G401.6 (cell line): Measurements from ENCODE around the gene LENG9.
"Not testable (repeated sequence)": the region's sequence is repeated elsewhere in the genome, so short reads cannot be mapped to it uniquely, and the experiment has no call there.

Source experiments
- FAIRE-seq: peaks from 2 replicates; lab custom pipeline; 2012; peaks lifted over from hg19 to GRCh38; lab: Jason Lieb, UNC

LENG9 gene

DNA sequence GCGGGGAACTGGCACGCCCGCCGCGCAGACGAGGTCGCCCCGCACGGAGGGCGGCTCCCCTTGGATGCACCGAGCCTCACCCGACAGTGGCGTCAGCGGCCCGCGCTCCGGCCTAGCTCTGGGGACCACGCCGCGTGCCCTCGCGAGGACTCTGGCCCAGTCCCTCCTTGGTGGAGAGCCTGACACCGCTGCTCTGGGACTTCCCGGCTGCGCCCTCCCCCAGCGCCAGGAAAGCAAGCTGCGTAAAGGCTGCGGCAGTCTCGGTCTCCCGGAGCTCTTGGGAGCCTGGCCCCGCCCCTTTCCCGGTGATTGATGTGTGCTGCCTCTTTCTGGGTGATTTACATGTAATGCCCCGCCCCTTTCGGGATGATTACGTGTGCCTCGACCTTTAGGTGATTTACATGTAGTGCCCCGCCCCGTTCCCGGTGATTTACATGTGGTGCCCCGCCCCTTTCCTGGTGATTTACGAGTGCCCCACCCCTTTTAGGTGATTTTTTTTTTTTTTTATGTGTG lies at the start of gene LENG9:
TSS of gene LENG9 (minus strand) at position 248 of the 513 bp plus-strand sequence. CDS start 252 bp downstream, outside the sequence.
- FAIRE-seq: peak; percentile 100

DNA sequence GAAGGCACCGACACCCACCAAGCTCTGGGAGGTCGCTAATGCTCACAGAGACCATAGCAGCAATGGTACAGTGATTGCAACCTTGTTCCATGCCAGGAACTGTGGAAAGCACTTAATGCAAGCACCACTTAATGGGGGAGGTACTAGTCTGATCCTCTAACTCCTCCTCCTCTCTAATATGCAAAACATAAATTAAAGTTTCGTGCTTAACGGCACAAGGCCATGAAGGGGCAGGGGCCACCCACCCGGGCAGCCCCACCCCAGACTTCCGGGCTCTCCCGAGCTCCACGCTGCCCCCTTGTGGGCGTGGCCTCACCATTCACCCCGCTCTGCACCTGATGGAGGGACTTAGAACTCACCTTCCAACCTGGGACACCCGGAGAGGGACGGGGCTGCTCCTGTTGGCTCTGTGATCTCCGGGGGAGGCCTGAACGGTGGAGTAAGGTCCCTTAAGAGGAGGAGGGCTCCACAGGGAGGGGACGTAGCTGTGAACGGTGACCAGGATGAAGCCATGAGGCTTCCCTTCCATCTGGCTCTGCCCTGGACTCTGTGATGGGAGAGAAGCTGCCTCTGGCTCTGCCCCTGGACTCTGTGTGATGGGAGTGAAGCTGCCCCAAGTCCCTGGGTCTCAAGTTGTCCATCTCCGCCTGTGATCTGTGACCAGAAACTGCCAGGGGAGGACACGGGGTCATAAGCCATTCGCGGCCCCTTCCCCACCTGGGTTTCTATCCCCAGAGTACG lies 45.8 kb upstream of the LENG9 start:
- FAIRE-seq: peak; percentile 19

DNA sequence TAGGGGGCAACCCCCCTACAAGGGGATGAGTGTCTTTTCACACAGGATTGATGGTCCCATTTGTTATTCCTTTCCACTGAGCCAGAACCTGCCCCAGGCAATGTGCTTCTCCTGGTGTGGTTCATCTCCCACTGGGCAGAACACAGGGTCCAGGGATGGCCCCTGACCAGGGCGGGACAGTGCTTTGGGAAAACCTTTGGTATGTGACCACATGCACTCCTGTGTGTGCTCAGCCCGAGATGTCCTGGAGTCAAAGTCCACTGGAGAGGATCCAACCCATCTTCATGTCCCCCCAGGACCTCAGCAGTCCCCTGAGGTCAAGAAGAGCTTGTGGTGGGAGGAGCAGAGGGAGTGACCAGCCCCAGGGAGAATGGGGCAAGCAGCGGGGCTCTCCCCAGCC lies 44.9 kb upstream of the LENG9 start:
- FAIRE-seq: not testable (repeated sequence)

DNA sequence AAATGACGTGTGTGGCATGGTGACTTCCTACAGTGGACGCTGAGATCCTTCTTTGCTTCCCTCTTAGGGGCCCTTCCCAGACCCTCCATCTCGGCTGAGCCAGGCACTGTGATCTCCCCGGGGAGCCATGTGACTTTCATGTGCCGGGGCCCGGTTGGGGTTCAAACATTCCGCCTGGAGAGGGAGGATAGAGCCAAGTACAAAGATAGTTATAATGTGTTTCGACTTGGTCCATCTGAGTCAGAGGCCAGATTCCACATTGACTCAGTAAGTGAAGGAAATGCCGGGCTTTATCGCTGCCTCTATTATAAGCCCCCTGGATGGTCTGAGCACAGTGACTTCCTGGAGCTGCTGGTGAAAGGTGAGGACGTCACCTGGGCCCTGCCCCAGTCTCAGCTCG lies 44.2 kb upstream of the LENG9 start:
- FAIRE-seq: no peak

DNA sequence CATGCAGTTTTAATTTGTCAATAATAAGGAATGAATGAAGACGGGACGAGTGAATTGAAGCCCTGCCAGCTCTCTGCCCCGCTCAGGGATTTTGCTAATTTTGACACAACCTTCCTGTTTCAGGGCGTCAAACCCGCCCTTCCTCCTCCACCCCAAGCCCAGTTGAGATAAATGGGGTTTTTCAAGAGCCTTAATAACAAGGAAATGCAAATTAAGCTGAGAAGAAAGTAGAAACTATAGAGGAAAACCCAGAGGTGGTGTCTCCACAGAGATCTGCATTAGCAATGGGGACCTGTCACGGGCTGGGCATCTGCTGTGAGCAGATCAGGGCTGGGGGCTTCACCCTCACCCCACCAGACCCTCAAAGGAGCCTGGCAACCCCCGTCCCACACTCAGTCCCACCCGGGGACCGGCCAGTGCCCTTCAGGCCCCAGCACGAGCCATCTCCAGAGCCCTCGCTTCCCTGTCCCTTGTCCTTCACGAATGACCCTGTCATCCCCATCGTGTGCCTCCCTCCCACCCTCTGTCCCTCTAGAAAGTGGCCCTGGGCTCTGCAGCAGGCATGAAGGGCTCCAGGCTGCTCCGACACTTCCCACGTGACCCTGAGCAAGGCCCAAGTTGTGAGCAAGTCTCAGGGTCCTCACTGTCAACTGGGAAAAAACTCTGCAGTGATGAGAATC lies 43.6 kb upstream of the LENG9 start:
- FAIRE-seq: not testable (repeated sequence)

DNA sequence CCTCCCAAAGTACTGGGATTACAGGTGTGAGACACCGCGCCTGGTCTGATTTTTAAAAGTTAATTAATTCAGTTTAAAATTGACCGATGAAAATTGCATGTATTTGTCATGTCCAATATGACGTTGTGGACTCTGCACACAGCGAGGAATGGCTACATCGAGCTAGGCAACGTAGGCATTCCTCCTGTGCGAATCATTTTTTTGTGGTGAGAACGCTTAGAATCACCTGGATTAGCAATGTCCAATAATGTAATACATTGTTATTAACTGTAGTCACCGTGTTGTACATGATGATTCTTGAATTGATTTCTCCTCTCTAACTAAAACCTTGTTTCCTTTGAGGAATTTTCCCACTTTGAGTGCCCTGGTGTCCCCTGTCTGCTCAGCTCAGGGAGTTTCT lies 42.5 kb upstream of the LENG9 start:
- FAIRE-seq: no peak

DNA sequence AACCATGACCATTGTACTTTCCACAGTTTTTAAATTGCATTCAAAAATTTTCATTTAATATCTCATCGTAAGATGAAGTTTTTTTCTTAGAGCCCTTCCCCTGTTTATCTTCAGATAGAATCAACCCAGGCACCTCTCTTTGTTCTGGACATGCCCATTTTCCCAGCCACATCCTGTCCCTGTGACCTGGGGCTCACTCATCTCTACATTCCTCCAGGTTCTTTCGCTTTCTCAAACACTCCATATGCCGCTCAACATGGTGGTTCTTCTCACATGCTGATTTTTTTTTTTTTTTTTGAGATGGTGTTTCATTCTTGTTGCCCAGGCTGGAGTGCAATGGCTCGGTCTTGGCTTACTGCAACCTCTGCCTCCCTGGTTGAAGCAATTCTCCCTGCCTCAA lies 42.0 kb upstream of the LENG9 start:
- FAIRE-seq: not testable (repeated sequence)

DNA sequence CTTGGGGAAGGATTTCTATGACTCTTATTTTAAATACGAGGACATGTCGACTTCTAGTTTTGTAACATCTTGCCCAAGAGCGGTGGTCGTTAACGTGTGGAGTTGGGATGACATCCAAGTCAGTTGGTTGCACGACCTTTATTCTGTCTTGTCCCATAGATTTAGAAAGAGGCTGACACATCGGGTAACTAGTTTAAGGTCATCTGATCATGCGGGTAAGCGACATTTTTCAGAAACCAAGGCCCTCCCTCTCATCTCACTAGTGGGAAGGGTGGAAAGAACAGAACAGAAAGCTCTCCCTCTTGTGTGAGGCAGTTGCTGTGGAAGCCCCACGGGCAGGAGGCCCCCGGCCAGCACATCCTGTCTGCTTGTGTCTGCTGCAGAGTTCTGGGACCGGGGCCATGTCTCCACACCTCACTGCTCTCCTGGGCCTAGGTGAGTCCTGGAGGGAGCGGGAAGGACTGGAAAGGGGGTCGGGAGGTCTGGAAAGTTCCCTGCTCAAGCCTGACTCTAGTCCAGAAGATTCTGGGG lies 39.0 kb upstream of the LENG9 start, which contains the start of gene LAIR2:
TSS of gene LAIR2 (plus strand) at position 314 of the 531 bp plus-strand sequence. CDS start at position 402, 88 bp downstream.
- no peak for FAIRE-seq

DNA sequence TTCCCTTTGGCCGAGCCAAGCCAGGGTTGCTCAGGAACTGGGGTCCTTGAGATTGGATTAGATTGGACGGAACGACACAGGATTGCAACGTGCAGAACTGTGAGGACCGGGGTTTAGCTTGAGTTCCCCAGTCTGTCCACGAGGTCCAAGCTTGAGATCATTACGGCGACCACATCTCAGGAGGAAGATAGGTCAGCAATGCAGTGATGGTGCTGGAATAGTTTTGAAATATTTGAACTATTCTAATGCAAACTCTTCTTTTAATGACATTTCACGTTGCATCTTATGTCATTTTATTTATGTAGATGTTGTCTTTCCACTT lies 34.8 kb upstream of the LENG9 start:
- not testable (repeated sequence) for FAIRE-seq

DNA sequence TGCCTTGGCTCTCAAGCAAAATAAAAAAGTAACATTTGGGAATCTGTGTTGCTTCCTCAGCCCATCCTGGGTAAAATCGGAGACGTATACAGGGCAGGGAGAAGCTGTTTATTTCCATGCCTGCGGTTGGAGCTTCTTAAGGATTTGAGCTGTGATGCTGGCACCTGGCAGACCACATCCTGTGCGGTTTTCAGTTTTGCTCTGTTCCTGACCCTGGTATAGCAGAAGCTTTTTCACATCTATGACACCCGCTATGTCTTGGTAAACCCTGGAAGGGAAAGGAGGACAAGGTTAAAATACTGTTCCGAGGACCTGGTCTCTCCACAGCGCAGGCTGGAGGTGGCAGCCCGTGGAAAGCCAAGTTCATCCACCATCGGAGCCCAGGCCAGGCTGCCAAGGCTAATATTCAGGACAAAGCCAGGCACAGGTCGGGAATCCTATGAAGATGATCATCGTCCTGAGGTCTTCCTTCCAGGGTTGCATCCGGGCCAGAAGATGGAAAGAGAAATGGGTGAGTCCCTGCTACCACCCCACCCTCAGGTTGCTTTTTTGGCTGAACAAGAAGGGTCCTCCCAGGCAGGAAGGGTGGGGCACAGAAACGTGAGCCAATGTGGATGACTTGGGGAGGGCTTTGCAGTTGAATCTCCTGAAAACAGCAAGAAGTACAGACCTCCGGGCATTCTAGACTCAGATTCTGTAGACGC lies 34.3 kb upstream of the LENG9 start:
- not testable (repeated sequence) for FAIRE-seq

DNA sequence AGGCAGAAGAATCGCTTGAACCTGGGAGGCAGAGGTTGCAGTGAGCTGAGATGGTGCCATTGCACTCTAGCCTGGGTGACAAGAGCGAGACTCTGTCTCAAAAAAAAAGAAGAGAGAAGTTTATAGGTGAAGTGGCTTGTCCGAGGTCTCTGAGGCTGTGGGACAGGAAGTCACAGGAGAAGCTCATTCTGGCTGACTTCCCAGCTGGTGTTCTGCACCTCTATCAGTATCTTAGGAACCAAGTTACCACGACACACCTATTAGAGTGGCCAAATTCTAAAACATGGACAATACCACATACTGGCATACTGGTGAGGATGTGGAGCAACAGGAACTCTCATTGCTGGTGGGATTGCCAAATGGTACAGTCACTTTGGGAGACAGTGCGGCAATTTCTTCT lies 31.7 kb upstream of the LENG9 start:
- FAIRE-seq: not testable (repeated sequence)

DNA sequence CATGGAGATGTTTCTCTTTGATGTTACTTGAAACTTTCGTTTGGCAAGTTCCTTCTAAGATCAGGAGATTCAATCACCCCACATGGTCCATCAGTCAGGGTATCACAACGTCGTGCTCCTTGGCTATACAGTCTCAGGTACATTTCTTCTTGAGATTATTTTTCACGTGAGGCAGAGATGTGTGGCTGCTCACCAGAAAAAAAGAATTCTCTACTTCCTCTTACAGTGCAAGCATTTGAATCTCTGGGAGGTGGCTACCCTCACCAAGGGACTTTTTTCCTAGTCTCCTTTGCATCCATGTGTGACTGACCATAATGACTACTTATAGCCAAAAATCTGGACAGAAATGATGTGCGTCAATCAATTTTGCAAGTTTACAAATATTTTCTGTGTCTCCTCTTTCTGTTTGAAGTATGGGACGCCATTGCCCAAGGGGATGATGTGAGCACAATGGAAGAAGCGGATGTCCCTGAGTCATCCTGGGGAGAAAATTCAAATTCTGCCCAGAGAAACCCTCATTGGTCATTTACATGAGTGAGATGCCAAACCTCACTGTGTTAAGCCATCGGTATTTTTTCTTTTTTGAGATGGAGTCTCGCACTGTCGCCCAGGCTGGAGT lies 30.5 kb upstream of the LENG9 start:
- FAIRE-seq: no peak

DNA sequence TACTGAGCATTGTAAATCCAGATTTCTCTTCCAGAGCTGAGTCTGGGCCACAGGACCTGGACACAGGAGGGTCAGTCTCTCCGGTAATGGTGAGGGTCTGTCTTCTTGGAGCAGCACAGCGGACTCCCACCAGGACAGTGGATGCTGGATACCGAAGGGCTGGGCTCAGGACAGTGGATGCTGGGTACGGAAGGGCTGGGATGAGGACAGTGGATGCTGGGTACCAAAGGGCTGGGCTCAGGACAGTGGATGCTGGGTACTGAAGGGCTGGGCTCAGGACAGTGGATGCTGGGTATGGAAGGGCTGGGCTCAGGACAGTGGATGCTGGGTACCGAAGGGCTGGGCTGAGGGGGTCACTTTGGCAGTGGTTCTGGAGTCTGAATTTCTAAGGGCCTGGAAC lies 29.5 kb upstream of the LENG9 start:
- FAIRE-seq: not testable (repeated sequence)

DNA sequence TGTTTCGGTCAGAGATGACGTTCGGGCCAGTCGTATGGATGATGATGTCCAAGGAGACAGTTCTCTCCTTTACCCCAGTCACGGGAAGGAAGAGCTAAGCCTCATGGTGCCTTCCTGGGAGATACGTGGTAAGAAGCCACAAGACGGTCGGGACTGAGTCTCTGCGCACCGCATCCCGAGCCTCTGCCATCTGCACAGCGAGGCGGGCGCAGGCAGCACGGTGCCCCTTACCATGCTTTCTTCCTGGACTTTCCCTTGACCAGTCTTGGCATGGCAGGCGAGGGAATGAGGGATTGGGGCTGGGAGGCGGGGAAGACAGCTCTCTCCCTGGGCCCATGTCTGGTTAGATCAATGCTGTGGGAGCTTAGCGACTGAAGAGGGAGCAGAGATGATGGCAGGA lies 29.0 kb upstream of the LENG9 start:
- FAIRE-seq: no peak

DNA sequence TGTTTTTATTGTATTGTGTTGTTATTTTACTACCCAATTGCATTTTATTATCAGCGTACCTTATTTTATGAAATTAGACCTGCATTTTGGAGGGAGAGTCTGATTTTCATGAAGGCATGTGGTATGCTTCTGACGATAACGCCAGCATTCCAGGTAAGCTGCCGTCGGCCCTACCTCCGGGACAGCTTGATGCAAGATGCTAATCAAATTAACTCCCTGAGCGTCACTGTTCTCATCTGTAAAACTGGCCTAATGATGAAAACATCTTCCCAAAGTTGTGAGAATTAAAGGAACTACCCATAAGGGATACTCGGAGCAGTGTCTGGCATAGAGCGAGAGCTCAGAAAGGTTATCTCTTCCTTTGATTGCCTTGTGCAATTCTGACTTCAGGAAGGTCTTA lies 26.2 kb upstream of the LENG9 start:
- no peak for FAIRE-seq

DNA sequence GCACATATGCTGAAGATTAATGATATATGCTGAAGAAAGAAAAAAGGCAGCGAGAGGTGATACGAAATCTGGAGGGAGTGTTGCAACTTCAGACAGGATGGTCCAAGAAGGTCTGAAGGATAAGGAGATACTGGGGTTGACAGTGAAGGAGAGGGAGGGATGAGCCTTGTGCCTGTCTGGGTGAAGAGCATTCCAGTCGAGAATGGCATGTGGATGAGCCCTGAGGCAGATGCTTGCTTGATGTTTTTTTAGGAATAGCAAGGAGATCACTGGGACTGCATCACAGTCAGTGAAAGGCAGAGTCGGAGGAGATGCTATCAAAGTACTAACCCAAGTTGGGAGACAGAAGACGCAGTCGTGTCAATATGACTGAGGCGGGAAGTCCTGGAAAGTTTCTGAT lies 25.8 kb upstream of the LENG9 start:
- no peak for FAIRE-seq

DNA sequence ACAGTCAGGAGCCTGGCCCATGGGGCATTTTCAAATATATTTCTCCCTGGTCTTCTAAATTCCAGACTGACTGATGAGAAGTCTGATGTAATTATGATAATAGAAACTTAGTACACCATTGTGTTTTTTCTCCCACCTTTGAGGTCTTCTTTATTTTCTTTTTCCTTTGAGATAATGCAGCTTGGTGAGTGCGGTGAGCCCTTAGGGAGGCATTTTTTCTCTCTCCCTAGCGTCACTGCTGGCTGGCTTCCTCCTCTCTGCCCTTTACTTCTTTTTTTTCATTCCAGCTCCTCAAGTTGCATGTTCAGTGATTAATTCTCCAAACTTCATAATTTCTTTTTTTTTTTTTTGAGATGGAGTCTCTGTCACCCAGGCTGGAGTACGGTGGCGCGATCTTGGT lies 22.3 kb upstream of the LENG9 start:
- no peak for FAIRE-seq

DNA sequence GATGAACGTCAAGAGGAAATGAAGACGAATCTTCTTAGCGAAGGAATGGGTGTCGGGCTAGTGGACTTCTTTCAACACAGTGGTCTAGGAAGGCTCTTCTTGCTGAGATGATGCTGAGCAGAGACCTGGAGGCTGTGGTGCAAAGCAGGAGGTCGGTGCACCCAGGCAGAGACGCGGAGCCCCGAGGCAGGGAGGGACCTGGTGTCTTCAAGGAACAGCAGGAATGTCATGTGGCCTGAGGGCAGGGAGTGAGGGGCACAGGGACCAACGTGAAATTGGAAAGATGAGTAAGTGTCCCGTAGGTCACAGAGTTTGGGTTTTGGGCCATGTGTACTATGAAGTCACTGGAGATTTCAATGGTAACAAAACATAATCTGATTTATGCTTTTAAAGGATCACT lies 20.9 kb upstream of the LENG9 start:
- no peak for FAIRE-seq

DNA sequence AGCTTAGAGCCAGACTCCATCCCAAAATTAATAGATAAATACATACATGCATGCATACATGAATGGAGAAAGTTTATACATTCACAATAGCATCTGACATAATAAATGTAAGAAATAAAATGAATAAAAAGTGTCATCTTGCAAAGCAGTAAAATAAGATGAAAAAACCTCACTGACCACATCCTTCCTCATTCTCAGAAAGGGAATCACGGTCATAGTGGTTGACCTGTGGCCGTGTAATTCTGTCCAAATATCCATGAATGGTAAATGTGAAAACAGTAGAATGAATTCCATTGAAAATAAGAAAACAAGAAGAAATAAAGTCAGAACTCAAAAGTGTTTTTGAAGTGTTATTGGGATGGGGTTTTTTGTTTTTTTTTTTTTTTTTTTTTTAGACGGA lies 19.3 kb upstream of the LENG9 start:
- FAIRE-seq: no peak

DNA sequence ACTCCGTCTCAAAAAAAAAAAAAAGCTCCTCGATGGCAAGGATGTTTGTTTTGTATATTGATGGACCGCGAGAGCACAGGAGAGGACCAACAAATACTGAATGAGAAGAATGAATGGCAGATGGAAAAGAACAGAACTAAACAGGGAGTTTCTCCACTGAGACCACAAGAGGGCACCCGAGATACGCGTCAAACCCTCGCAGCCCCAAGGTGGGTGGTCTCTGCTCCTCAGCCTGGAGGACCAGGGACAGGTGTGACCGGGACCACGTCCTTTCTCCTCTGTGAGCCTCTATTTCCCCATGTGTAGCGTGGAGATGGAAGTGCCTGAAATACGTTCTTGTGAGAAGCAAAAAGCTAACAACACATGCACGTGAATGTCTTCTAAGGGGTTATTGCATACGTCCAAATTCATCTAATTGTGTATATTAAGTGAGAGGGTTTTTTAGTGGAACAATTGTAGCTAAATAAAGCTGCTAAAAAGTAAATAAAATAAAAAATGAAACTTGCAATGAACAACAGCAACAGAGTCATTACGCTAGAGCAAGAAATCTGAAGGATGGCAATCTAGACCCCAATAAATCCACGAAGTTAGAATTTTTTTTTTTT lies 17.9 kb upstream of the LENG9 start:
- no peak for FAIRE-seq

DNA sequence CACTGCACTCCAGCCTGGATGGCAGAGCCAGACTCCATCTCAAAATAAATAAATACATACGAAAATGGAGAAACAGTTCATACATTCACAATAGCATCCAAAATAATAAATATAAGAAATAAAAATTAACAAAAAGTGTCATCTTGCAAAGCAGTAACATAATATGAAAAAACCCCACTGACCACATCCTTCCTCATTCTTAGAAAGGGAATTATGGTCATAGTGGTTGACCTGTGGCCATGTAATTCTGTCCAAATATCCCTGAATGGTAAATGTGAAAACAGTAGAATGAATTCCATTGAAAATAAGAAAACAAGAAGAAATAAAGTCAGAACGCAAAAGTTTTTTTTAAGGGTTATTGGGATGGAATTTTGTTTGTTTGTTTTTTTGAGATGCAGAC lies 16.5 kb upstream of the LENG9 start:
- no peak for FAIRE-seq

DNA sequence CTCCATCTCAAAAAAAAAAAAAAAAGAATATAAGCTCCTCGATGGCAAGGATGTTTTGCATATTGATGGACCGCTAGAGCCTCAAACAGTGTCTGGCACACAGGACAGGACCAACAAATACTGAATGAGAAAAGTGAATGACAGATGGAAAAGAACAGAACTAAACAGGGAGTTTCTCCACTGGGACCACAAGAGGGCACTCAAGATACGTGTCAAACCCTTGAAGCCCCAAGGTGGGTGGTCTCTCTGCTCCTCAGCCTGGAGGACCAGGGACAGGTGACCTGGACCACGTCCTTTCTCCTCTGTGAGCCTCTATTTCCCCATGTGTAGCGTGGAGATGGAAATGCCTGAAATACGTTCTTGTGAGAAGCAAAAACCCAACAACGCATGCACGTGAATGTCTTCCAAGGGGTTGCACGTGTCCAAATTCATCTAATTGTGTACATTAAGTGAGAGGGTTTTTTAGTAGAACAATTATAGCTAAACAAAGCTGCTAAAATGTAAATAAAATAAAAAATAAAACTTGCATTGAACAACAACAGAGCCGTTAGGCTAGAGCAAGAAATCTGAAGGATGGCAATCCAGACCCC lies 15.2 kb upstream of the LENG9 start:
- FAIRE-seq: peak; percentile 81
